DMS53 (cell line): ENCODE data around the gene NCLN.
"Not testable (repeated sequence)": the region's sequence is repeated elsewhere in the genome, so short reads cannot be mapped to it uniquely, and the experiment has no call there.

Experiments
- DNase-seq: peaks from one replicate; lab custom pipeline; 2025; lab: John Stamatoyannopoulos, UW

Gene NCLN

DNA sequence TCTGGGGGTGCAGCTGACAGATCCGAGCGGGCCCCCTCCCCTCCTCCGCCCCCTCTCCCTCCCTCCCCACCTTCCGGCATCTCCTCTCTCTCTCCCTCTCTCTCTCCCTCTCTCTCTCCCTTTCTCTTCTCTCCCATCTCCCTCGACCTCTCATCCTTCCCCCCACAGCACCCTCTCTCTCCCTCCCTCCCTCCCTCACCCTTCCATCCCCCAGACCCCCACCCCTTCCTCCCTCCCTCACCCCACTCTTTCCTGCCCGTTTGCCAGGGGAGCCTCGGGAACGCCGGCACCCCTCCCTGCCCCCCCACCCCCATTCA, 39.4 kb downstream of the NCLN start:
- DNase-seq, result no peak

DNA sequence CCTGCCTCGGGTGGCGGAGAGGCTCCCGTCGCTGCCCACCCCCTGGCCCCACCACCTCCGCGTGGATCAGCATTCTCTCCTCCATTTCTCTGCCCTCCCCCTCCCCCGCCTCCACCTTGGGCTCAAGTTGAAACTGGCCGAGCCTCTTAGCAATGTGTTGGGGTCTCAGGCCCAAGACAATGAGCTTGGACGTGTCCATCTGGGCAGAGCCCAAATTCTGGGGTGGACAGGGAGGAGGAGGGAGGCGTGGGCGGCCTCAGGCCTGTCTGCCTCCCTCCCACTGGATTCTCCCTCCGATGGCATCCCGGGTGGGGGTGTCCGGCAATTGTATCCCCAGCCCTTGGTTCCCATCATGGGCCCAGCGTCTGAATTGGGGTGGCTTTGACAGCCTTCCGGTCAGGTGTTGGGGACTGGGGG, 40.0 kb downstream of the NCLN start:
- DNase-seq, result no peak

DNA sequence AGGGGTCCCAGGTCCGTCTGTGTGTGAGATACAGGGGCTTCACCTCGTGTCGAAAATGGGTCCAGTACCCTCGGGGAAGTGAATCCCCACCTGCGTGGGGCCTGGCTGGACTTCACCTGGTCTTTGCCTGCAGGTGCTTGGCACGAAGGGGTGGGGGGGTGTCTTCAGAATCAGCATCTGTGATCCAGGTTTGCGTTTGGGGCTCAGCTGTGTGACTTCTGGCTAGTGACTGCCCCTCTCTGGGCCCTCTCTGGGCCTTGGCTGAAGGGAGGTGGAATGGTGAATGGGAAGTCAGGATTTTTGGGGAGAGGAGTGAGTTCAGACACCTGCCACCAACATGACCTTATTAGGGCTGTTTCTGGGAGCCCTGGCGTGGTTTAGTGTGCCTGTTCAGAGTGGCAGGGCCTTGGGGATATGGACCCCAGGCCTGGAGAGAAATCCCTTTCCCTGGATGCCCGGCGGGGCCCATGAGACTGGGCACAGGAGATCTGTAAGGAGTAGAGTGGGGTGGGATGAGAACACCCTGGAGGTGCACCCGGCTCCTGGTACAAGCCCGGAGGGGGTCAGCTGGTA, 41.4 kb downstream of the NCLN start:
- peak; percentile 20 for DNase-seq

DNA sequence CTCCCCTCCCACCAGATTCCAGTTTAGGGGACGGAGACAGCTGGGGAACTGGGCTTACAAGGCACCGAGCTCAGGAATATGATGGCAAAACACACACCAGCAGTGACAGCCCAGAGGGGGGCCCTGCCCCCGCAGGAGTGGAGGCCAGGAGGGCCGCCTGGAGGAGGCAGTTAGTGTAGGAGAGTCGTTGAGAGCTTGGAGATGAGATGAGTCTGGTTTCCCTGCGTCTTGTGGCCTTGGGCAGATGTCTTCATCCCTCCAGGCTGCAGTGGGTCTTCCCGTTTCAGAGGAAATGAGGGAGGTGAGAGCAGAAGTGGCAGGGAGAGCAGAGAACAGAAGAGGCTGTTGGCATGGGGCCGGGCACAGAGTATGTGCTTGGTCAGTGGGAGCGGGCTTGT, 43.6 kb downstream of the NCLN start:
- no peak for DNase-seq

DNA sequence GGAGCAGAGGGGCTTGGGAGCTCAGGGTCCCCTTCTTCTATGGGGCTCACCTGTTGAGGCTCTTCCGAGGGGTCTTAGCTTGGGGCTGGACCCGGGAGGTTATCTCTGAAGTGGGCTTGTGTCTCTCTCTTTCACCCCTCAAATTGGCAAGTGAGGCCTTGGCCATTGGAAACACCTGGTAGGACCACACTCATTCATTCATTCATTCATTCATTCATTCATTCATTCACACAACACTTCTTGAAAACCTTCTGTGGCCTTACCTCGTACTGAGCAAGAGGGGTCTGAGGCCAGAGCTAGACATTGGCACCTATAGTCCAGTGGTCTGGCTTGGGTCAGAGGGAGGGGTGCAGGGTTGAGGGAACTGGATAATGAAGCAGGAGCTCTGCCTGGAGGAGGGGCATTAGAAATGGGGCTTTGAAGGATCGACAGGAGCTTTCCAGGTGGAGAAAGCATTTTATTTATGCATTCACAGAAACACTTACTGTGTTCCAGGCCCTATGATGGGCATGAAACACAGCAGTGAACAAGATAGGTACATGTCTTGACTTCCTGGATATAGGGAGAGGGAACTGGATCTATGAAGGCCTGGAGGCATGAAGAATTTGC, 44.3 kb downstream of the NCLN start:
- DNase-seq, result no peak

DNA sequence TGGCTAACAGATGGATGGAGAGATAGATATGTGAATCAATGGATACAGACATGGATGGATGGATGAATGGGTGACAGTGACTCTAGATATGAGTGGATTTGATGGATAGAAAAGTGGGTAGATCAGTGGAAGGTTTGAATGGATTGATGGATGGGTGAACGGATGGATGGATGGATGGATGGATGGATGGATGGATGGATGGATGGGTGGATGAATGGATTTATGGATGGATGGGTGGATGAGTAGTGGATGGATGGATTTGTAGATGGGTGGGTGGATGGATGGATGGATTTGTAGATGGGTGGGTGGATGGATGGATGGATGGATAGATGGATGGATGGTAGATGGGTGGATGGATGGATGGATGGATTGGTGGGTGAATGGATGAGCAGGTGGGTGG, 45.6 kb downstream of the NCLN start:
- DNase-seq, result no peak

DNA sequence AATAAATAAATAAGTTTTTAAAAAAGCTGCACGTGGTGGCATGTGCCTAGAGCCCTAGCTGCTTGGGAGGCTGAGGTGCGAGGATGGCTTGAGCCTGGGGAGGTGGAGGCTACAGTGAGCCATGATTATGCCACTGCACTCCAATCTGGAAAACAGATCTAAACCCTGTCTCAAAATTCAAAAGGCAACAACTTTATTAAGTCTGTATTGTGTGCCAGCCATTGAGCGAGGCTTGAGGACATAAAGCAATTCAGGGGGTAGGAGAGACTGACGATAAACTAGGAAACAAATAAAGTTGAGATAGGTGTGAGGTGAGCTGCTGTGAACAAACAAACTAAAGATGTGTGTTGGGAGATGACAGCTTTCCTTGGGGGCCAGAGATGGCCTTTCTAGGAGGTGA, 47.4 kb downstream of the NCLN start:
- DNase-seq, result no peak

DNA sequence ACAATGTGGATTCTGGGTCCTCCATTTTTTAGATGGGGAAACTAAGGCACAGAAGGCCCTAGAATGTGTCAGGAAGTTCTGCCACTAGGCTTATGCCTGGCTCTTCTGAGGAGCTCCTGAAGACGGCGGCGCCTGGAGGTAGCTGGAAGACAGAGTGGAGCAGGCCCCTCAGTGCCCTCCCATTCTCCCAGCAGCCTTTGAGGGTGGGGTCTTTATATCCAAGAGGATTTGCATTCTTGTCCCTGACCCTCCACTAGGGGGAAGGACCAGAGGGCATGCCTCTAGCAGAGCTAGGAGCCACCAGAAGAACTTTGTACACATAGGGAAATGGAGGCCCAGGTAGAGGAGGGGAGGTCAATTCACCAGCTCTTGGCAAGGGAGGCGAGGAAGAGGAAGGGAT, 48.1 kb downstream of the NCLN start:
- DNase-seq, result no peak

DNA sequence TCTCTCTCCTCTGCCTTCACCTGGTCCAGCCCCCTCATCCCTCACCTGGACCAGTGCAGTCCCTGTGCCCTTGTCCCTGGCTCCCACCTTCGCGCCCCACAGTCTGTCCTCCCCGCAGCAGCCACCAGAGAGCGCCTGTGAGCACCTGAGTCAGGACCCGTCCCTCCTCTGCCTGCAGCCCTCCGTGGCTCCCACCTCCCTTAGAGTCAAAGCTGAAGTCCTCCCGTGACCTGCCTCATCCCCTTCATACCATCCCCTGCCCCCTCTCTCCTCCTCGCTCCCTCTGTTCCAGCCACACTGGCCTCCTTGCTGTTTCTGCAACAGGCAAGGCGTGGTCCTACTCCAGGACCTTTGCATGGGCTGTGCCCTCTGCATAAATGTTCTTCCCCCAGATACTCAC, 49.1 kb downstream of the NCLN start:
- peak; percentile 20 for DNase-seq

DNA sequence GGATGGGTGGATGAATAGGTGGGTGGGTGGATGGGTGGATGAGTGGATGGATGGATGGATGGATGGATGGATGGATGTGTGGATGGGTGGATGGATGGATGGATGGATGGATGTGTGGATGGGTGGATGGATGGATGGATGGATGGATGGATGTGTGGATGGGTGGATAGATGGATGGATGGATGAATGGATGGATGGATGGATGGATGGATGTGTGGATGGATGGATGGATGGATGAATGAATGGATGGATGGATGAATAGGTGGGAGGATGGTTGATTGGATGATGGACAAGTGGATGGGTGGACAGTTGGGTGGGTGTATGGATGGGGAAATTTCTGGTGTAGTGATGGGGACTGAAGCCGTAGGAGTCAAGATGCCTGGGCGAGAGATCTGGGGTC, 49.9 kb downstream of the NCLN start:
- not testable (repeated sequence) for DNase-seq

DNA sequence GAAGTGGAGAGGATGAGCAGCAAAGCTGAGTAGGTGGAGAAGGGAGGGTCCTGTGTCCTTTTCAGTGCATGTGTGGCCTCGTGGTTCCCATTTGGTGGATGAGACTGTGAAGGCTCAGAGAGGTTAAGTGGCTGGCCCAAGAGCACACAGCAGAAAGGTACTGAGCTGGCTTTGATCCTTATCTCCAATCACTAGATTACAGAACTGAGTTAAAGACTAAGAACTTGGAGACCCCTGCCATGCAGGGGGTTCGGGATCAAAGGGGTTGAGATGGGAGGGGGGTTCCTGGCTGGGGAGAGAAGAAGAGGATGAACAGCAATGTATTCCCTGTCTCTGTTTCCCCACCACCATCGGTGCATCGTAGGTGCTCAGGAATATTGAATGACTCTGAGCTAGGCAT, 50.5 kb downstream of the NCLN start:
- DNase-seq, result no peak

DNA sequence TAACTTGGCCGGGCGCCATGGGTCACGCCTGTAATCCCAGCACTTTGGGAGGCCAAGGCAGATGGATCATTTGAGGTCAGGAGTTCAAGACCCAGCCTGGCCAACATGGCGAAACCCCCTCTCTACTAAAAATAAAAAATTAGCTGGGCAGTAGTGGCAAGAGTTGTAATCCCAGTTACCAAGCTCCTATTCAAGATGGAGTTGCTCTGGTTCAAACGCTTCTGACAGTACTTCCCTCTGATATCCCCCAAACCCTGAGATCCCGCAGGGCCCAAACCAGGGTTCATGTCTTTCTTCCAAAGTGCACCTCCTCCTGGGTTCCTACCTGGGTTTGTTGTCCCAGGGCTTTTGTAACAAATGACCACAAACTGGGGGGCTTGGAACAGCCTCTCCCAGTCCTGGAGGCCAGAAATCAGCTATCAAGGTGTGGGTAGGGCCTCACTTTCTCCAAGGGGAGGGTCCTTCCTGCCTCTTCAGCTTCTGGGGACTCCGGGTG, 52.4 kb downstream of the NCLN start:
- DNase-seq, result no peak

DNA sequence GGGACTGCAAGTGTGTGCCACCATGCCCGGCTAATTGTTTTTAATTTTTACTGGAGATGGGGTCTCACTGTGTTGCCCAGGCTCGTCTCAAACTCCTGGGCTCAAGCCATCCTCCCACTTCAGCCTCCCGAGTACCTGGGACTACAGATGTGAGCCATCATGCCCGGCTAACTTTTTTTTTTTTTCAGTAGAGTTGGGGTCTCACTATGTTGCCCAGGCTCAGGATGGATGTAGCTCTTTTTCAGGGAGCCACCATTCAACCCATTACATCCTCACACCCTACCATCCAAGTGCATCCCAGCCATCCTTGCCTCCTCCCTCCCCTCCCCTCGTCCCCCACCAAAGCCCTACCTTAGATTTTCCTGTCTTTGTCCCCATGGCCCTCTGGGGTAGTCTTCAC, 53.6 kb downstream of the NCLN start:
- no peak for DNase-seq

DNA sequence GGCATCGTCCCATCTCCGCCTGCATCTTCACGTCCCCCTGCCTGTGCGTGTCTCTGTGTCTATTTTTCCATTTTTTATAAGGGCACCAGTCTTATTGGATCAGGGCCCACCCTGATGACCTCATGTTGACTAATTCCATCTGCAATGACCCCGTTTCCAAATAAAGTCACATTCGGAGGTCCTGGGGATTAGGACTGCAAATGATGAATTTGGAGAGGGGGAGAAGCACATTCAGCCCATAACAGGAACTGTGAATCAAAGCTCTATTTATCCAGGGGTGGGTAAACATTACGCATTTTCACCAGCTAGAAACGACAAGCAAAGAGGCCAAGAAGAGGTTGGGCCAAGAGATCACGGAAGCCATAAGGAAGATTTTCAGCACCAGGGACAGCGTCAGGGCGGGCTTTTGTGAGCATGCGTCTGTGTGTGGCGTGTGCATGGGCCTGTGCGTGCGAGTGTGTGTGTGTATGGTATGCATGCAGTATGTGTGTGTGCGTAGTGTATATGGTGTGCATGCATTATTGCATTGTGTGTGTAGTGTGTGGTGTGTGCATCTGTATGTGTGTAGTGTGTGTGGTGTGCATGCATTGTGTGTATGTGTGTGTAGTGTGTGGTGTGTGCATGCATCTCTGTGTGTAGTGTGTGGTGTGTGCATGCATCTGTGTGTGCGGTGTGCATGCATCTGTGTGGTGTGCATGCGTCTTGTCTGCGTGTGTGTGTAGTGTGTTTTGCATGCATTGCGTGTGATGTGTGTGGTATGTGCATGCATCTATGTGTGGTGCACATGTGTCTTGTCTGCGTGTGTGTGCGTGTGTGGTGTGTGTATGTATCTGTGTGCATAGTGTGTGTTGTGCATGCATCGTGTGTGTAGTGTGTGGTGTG, 58.3 kb downstream of the NCLN start:
- peak; percentile 78 for DNase-seq

DNA sequence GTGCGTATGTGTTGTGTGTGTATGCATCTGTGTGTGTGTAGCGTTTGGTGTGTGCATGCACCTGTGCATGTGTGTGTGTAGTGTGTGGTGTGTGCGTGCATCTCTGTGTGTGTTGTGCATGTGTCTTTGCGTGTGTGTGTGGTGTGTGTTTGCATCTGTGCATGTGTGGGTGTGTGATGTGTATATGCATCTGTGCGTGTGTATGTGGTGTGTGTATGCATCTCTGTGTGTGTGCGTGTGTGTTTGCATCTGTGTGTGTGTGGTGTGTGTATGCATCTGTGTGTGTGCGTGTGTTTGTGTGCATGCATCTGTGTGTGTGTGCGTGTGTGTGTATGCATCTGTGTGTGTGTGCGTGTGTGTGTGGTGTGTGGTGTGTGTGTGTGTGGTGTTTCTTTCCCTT, 59.3 kb downstream of the NCLN start:
- no peak for DNase-seq

DNA sequence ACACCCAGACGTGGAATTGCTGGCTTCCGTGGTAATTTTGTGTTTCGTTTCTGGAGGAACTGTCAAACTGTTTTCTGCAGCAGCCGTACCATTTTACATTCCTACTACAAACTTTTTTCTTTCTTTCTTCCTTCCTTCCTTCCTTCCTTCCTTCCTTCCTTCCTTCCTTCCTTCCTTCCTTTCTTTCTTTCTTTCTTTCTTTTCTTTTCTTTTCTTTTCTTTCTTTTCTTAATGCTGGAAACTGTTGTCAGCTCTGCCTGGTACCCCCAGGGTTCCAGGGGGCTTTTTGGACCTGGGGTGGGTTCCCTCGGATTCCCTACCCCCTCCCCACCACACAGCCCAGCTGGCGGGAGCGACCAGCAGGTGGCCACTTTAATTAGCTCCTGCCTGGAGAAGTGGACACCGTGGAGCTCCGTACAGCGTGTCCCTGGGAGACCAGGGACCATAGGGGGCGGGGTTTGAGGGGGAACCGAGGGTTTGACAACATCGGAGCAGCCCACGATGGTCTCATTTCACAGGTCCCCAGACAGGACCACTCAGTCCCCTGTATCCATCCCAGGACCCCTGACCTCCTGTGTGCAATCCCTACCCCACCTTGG, 63.1 kb downstream of the NCLN start:
- no peak for DNase-seq

DNA sequence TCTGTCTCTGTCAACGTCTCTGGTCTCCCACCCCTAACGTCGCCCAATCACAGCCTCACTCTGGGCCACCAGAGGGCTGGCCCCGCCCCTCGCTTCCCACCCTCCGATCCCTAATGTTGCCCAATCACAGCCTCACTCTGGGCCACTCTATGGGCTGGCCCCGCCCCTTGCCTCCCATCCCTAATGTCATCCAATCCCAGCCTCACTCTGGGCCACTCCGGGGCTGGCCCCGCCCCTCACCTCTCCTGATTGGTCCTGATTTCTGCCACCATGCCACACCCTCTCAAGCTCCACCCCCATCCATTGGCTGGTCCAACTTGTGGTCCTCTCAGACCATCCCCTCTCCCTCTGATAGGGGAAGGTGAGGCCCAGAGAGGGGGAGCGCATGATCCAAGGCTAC, 63.7 kb downstream of the NCLN start:
- DNase-seq, result no peak

DNA sequence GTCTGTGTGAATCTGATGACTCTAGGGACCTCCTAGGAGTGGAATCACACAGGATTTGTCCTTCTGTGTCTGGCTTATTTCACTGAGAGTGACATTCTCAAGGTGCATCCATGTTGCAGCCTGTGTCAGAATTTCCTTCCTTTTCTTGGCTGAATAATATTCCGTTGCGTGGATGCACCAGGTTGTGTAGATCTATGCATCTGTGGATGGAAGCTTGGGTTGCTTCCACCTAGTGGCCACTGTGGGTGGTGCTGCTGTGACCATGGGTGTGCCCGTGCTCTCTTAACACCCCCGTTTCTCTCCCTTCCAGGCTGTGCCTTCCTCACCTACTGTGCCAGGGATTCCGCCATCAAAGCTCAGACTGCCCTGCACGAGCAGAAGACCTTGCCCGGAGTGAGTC, 64.9 kb downstream of the NCLN start:
- peak; percentile 44 for DNase-seq

DNA sequence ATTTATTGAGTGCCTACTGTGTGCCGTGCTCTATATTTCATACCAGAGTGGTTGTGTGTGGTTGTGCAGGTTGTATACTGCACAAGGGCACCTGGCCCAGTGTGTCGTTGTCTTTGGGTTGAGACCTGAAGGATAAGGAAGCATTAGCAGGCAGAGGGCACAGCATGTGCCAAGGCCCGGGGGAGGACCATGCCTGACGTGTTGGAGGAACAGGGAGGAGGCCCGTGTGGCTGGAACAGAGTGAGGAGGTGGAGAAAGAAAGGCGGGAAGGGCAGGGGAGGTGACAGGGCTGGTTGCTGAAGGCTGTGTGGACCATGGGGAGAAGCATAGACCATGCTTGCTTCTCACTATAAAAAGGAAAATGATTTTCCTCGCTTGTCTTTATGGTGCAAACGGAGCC, 65.5 kb downstream of the NCLN start:
- DNase-seq, result no peak

DNA sequence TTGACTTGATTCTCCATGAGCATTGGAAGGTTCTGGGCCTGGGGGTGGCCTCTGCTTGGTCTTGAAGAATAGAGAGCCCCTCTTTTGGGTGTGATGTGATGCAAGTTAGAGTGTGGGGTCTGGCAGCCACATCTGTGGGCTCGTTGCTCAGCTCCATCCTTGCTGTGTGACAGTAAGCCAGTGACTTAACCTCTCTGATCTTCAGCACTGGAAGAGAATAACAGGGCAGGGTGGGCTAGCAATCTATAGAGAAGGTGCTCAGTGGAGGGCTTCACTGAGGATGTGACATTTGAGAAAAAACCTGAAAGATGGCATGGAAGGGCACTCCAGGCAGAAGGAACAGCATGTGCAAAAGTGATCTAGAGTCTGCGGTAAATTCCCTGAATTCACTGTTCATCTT, 66.9 kb downstream of the NCLN start:
- DNase-seq, result no peak

DNA sequence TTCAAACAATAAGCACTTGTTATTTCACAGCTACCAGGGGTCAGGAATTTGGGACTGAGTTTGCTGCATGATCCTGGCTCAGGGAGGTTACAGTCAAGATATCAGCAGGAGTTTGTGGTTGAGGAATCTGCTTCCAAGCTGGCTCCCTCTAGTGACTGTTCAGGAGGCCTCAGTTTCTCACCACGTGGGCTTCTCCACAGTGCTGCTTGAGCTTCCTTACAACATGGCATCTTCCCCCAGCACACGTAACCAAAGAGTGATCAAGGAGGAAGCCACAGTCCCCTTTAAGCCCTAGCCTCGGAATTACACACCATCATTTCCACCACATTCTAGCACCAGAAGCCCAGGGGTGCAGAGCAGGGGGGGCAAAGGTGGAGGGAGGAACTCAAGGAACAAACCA, 67.5 kb downstream of the NCLN start:
- peak; percentile 28 for DNase-seq

DNA sequence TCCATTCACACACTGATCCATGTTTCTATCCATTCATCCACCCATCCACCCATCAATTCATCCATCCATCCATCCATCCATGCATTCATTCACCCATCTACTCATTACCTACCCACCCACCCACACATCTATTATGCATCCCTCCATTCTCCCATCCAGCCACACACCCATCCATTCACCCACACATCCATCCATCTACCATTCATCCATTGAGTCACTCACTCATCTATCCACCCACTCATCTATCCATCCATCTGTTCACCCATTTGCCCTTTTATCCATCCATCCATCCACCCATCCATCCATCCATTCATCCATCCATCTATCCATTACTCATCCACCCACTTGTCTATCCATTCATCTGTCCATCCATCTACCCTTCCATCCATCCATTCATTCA, 68.8 kb downstream of the NCLN start:
- DNase-seq, result no peak

DNA sequence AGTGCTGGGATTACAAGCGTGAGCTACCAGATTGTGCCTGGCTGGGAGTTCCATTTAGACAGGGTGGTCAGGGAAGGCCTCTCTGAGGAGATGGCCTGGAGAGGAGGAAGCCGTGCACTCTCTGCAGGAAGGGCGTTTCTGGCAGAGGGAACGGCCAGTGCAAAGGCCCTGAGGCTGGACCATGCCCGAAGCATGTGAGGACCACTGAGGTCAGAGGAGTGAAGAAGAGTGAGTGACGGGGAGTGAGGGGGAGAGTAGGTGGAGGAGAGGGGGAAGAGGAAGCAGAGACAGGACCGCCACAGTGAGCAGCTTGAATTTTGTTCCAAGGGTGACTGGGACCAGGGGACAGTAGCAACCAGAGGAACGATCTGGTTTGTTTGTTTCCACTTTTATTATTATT, 71.3 kb downstream of the NCLN start:
- no peak for DNase-seq
